ENCODE data around the gene CYP3A7.
"Not testable (repeated sequence)": the region's sequence is repeated elsewhere in the genome, so short reads cannot be mapped to it uniquely, and the experiment has no call there.

The CYP3A7 gene

DNA sequence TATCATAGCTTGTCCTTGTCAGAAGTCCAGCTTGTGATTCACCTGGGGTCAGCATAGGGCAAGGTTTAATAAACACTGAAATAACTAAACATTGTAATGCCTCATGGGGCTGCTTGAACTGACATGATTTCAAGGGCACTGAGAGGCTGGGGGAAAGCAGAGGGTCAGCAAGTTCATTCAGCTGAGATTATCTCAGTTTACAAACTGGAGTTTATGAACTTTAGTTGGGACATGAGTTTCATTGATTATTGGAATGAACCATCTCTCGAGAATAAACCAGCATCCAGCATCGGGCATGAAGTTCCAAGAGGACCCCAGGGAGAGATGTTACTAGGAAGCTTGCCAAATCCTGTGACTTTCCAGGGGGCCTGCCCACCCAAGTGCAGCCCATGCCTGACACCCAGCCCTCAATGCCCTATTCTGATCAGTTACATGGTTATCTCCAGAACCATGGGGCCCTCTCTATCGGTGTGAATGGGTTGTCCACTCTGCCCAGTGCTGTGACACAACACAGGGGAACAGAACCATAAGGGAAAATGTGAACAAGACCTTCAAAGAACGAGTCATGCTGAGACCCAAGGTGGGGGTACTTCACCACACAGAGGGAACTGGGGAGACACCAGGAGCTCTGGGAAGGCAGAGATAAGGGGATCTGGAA, 7.9 kb upstream of the CYP3A7 start:
- no peak for DNase-seq (ENCODE audit: extremely low read depth in 1 of 2, low read depth in 1 of 2)

GRCh38 chr7:99741441-99741795, 6.4 kb upstream of the CYP3A7 start:
- DNase-seq (ENCODE audit: extremely low read depth in 1 of 2, low read depth in 1 of 2) = no peak

DNA sequence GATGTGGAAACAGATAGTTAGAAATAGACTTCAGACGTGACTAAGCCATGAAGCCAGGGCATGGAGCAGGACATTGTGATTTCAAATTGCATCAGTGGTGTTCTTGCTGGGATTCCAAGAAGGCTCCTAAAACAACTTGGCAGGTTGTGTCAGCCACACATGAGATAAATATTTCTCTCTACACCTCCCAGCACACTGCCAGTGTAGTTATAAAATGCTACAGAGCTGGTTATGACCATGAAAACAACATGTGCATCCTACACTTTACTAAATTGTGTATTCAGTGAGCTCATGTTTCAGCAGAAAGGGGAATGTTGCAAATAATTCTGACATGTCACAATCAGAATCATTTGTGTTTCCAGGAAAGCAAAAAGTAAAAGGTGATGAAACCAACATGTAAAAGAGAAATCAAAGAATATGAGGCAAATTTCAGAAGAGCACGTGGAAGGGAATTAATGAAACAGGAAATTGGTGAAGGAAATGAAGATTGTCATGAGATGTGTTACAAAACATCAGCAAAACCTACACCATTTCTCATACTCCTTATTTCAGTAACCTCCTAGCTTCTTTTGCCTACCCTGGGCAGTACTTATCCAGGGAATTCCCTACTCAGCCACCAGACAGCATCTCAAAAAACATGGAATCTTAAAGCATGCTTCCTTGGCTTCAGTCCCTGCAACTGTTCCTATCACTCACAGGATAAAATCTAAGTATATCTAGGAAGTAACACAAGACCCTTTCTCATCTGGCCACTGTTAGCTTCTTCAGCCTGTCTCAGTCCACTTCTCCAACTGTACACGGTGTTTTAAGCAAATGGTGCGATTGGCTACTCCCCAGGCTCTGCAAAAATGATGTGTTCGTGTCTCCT, 5.8 kb upstream of the CYP3A7 start:
- no peak for DNase-seq (ENCODE audit: extremely low read depth in 1 of 2, low read depth in 1 of 2)

GRCh38 chr7:99739699-99740572, 4.9 kb upstream of the CYP3A7 start:
- DNase-seq (ENCODE audit: extremely low read depth in 1 of 2, low read depth in 1 of 2) = no peak

DNA sequence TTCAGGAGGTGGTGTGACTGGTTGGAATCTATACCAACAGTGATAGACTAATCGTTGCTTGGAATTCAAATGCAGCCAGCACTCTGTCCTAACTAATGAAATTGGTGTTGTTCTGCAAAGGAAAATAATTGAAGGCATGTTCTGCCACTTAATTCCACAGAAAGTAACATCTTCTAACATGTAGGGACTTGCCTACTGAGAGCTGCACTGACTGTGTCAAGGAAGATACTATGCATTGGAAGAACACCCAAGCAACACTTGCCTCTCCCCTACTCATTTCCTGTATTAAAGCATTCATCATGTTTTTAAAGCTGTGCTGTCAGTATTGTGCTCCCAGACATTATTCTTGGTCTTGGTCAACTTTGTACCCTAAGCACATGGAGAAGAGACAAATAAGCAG, 2.7 kb upstream of the CYP3A7 start:
- no peak for DNase-seq (ENCODE audit: extremely low read depth in 1 of 2, low read depth in 1 of 2)

DNA sequence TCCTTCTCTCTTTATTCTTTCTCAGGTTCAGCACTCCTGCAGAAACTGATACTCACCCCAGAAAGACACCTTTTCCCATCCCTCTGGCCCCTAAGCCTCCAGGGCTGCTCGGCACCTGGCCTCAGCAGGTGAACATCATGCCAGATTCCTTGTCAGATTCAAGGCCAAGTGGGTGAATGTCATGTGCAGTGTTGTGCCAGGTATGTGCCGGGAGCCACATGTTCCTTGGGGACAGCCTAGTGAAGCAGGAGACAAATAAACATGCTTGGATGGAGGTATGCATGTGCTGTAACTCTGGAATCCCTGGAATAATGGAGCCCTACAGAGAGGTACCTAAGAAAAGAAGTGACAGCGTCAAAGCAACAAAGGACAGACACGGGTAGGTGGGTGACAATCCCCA, 1.7 kb upstream of the CYP3A7 start:
- not testable (repeated sequence) for DNase-seq (ENCODE audit: extremely low read depth in 1 of 2, low read depth in 1 of 2)

- DNase-seq (ENCODE audit: extremely low read depth in 1 of 2, low read depth in 1 of 2) = no peak
Observed at GRCh38 chr7:99733448-99733847, 1.5 kb downstream of the CYP3A7 start.

GRCh38 chr7:99733003-99733402, 2.0 kb downstream of the CYP3A7 start:
- DNase-seq (ENCODE audit: extremely low read depth in 1 of 2, low read depth in 1 of 2) = no peak

GRCh38 chr7:99731638-99732374, 3.2 kb downstream of the CYP3A7 start:
- no peak for DNase-seq (ENCODE audit: extremely low read depth in 1 of 2, low read depth in 1 of 2)

- DNase-seq (ENCODE audit: extremely low read depth in 1 of 2, low read depth in 1 of 2) = no peak
Observed at GRCh38 chr7:99730992-99731391, 4.0 kb downstream of the CYP3A7 start.

DNA sequence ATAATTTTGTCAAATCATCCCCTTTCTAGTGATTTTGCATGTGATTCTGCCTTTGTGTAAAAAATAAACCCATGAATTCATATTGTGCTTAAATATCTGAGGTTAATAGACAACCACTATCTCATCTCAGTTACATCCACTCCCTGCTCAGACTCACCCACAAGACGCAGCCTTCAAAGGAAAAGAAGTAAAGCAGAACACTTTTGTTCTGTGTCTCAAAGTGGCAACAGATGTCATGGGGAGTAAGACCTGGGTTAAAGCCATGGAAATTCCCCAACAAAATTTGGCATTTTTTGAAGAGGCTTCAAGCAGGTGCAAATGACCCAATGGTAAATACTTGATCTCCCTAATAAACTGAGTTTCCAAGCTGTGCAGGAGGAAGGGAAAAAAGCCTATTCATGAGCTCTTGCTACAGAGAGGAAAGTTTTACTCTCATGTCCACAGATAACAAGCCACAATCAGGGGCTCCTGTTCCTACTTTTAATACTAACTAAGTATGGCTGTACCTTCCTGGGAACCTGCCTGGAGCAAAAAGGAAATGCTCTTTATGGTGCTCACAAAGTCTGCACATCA, 4.7 kb downstream of the CYP3A7 start:
- DNase-seq (ENCODE audit: extremely low read depth in 1 of 2, low read depth in 1 of 2) = no peak

- DNase-seq (ENCODE audit: extremely low read depth in 1 of 2, low read depth in 1 of 2) = no peak
Observed at GRCh38 chr7:99729486-99730237, 5.3 kb downstream of the CYP3A7 start.

- no peak for DNase-seq (ENCODE audit: extremely low read depth in 1 of 2, low read depth in 1 of 2)
Observed at GRCh38 chr7:99728615-99729014, 6.4 kb downstream of the CYP3A7 start.

DNA sequence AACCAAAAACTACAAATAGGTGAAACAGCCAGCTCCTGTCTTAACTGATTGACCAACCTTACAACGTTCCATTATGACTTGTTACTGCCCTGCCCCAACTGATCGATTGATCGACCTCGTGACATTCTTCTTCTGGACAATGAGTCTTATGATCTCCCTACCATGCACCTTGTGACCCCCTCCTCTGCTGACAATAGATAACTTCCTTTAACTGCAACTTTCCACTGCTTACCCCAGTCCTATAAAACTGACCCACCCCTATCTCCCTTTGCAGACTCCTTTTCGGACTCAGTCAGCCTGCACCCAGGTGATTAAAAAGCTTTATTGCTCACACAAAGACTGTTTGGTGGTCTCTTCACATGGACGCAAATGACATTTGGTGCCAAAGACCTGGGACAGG, 11.8 kb downstream of the CYP3A7 start:
- not testable (repeated sequence) for DNase-seq (ENCODE audit: extremely low read depth in 1 of 2, low read depth in 1 of 2)

GRCh38 chr7:99720800-99721595, 14.0 kb downstream of the CYP3A7 start:
- no peak for DNase-seq (ENCODE audit: extremely low read depth in 1 of 2, low read depth in 1 of 2)

DNA sequence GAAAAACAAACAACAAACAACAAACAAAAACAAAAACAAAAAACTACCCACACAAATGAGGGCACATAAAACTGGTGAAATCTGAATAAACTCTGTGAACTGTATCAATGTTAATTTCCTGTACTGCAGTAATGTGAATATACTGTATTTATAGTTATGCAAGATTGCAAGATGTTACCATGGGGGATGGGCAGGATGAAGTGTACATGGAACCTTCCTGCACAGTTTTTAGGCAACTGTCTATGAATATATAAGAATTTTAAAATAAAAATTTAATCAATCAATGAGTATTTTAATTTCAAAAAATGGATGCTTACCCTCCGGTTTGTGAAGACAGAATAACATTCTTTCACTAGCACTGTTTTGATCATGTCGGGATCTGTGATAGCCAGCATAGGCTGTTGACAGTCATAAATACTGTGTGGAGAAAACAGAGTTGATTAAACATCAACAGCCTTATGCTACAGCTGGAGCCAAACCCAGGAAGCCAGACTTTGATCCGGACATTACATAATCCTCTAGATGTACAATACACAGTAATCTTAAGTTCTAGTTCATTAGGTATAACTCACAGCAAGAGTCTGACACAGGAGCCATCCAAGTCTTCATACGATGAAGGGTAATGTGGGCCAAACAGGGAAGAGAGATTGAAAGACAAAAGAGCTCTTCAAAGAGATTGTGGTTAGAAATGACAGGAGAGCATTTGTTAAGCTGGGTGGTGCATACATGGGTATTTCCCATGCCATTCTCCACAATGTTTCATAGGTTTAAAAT, 14.8 kb downstream of the CYP3A7 start:
- no peak for DNase-seq (ENCODE audit: extremely low read depth in 1 of 2, low read depth in 1 of 2)

GRCh38 chr7:99713995-99714570, 20.9 kb downstream of the CYP3A7 start:
- DNase-seq (ENCODE audit: extremely low read depth in 1 of 2, low read depth in 1 of 2) = no peak

Measured in stimulated activated CD8-positive, alpha-beta memory T cell treated with anti-CD3 and anti-CD28 coated beads, Interleukin-7, amount 100 ng/mL, for 48 hours (primary cell).